Hippocampal formation (tissue), 2 donors: ENCODE results near the gene TSHZ1.
"Not testable (repeated sequence)": the region's sequence is repeated elsewhere in the genome, so short reads cannot be mapped to it uniquely, and the experiment has no call there.

Experiments used
- DNase-seq, 2 donors: peaks; one replicate each; lab custom pipeline; 2025; lab: John Stamatoyannopoulos, UW

Gene TSHZ1

DNA sequence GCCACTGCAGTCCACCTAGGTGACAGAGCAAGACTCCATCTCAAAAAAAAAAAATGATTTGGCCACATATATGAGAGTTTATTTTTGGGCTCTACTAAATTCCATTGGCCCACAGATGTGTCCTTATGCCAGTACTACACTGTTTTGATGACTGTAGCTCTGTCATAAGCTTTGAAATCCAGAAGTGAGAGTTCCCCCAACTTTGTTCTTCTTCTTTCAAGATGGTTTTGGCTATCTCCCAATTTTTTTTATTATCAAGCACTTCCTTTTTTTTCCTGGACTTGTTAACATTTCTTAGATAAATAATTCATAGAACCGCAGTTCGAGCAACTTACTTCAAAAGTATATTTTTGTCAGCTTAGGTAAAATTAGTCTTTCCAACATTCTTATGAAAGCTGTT is 96.9 kb downstream of the TSHZ1 start:
- DNase-seq = no peak

- no peak for DNase-seq
Observed at GRCh38 chr18:75309564-75309963, 99.0 kb downstream of the TSHZ1 start.

- no peak for DNase-seq
Observed at GRCh38 chr18:75314117-75314516, 103.5 kb downstream of the TSHZ1 start.

DNA sequence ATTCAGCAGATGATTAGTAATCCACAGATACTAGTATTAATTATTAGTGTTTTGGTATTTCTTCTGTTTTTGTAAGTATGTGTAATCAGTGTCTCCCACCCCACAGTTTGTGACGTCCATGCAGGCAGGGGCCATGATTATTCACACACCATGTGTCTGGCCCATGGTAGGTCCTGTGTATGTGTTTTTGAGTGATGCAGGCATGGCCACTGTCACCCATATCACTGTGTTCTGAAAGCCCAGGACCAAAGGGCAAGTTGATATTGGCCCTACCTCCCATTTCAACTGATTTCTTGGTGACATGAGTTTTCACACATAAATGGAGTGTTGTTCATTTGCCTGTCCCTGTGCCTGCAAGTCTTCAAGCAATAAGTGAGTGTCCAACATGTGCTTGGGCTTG is 104.0 kb downstream of the TSHZ1 start:
- no peak for DNase-seq

DNA sequence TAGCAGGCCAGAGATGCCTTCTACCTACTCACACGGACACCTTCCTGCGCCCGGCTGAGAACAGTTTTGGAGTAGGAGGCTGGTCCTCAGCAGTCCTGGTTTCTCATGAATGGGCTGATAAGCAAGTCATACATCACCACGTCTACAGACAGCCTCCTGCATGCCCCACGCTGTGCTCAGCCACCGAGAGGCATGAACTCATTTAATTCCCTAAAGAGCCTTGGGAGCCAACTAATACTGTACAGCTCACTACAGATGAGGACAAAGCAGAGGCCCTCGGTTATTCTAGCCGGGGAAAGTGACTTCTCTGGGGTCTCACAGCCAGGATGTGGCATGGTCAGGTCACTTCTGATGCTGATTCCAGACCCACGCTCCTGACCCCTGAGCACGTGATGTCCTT is 105.6 kb downstream of the TSHZ1 start:
- DNase-seq = no peak

- no peak for DNase-seq
Observed at GRCh38 chr18:75316826-75317225, 106.2 kb downstream of the TSHZ1 start.

- no peak for DNase-seq
Observed at GRCh38 chr18:75317300-75317699, 106.7 kb downstream of the TSHZ1 start.

GRCh38 chr18:75317703-75318102 is 107.1 kb downstream of the TSHZ1 start:
- DNase-seq = no peak

DNA sequence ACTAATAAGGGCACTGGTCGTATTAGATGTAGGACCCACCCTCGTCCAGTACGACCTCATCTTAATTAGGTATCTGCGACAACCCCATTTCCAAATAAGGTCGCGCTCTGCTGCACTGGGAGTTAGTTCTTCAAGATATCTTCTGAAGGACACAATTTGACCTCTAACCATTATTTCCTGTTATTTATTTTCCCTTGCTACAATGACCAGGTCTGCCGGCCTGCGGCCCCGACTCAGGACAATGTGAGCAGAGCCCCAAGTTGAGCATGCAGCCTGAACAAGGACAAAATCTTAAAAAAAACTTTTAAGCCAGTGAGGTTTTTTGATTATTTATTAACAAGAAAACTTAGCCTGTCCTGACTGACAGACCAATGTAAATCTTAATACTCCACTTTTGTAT is 109.3 kb downstream of the TSHZ1 start:
- DNase-seq = no peak

- no peak for DNase-seq
Observed at GRCh38 chr18:75320506-75320905, 109.9 kb downstream of the TSHZ1 start.

DNA sequence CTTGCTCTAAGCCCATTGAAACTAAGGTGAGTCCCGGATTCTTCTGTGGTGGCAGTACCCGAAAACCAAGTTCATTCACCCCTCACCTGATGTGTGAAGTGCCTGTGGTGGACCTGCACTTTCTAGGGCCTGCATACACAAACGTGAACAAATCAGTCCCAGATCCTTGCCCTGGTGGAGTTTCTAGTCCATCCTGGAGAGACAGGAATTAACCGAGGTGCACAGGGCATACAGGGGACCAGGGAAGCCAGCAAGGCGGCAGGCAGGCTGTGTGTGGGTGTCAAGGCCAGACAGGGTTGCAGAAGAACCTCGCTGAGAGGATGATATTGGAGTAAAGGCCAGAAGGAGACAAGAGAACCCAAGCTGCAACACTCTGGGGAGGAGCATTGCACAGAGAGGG is 110.8 kb downstream of the TSHZ1 start:
- no peak for DNase-seq

GRCh38 chr18:75322206-75322605 is 111.6 kb downstream of the TSHZ1 start:
- no peak for DNase-seq

DNA sequence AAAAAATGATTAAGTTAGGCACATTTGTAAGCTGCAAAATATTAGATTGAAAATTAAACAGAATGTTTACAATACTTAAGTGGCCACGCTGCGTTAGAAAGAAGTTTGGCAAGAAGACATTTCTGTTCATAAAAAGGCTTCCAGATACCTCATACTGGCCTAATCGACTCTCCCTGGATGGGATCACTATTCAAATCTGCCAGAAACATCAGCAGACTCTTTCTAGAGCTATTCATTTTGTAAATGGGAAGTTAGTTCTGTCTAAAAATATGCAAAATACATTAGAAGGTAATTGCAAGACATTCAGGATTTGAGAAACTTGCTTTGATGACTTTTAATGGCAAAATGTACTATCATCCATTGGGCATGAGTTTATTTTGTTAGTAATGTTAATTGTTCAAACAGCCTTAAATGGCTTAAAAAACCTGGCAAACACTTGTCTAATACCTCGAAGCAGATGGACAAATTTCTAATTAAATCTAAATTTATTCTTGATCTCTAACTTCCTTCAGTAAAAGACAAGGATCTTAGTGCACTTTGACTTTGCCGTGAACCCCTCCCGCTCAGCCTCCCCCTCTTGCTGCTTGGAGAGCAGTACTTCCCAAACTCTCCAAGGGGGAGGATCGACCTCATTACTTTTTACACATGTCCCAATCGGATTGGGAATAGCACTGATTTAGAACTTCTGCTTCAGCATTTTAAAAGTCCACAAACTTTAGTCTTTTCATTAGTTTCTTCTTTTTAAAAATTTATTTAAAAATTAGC is 113.4 kb downstream of the TSHZ1 start:
- DNase-seq = no peak

DNA sequence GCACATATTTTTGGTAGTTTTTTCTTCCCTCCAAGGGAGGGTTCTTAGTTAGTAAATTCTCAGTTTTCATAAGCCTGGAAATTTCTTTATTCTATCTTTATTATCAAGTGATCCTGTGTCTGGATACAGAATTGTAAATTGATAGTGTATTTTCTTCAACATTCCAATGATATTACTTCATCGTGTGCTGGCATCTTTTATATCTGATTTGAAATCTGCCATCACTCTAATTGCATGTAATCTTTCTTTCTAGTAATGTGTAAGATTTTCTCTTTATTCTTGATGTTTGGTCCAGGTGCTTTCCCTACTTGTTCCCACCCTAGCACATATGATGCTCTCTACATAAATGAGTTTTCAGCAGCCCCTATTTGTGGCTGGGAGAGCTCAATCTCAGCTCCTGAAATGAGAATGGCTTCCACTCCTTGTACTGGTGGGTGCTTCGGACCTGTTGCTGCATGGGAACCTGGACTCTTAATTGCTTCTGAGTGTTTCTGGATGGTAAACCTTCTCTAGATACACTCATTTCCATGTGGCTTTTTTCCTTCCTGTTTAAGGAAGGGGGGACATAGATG is 114.2 kb downstream of the TSHZ1 start:
- no peak for DNase-seq

DNA sequence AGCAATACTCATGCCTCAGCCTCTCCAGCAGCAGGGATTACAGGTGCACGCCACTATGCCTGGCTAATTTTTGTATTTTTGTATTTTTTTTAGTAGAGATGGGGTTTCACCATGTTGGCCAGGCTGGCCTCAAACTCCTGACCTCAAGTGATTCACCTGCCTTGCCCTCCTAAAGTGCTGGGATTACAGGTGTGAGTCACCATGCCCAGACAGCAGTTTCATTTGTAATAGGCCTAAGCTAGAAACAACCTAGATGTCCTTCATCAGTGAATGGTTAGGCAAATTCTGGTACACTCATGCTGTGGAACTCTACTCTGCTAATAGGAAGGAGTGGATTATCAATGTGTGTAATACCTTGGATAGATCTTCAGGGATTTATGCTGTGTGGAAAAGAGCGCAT is 119.2 kb downstream of the TSHZ1 start:
- not testable (repeated sequence) for DNase-seq

DNA sequence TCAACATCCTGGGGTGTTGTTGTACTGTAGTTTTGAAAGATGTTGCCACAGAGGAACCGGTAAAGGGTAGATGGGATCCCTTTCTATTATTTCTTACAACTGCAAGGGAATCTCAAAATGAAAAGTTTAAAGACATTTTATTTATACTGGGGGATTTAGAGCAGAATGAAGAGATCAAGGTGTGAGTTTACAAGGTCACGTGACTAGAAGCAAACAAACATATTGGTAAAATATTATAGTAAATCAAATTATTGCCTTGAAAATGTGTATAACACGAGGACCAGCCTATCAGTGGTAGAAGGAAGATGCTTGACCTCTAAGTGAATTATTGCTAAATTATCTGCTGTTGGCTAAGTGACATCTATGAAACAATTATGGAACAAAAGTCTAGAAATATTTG is 119.7 kb downstream of the TSHZ1 start:
- no peak for DNase-seq

GRCh38 chr18:75334869-75335268 is 124.3 kb downstream of the TSHZ1 start:
- no peak for DNase-seq

DNA sequence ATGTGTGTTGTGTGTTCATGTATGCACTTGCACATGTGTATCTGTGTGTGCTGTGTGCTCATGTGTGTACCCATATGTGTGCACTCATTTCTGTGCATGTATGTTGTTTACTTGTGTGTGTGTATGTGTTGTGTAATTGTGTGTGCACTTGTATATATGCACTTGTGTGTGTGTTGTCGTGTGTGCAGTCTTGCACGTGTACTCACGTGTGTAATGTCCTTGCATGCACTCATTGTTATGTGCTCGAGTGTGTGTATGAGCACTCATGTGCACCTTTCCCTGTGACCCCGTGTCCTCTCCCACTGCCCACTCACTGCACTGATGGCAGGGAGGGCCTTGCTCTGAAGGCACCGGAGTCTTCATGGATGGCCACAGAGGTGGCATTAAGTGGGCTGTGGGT is 124.9 kb downstream of the TSHZ1 start:
- DNase-seq = no peak

DNA sequence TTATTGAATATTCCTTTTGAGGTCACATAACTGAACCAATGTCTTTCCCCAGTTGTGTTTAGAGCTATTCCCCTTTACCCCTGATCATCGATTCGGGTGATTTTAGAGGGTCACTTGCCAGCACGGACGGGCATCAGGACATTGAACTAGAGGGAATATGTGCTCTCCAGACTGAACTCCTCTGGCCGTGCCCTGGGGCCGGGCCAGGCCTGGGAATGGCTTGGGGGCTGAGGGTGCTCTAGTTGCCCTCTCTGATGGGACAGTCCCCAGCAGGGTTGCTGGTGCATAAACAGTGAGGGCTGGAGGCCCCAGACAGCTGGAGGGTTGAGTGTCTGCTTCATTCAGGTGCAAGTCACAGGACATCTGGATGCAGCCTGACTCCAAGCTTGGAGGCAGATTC is 126.2 kb downstream of the TSHZ1 start:
- no peak for DNase-seq

DNA sequence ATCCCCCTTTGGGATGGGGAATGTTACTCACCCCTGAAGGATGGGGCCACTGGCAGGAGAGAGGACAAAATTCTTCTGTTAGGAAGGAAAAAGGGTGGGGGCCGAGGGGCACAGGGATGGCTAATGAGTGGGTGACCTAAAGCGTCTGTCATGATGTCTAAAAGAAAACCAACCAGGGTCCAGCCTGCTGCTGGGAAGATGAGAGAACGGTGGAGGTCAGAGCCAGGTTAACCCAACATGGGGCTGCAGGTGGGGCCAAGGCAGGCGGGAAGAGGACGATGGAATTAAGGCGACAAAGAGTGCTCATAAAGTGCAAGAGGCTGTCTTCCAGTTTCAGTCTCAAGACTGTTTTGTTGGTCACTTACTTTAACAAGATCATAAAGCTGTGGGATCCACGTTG is 126.8 kb downstream of the TSHZ1 start:
- no peak for DNase-seq

DNA sequence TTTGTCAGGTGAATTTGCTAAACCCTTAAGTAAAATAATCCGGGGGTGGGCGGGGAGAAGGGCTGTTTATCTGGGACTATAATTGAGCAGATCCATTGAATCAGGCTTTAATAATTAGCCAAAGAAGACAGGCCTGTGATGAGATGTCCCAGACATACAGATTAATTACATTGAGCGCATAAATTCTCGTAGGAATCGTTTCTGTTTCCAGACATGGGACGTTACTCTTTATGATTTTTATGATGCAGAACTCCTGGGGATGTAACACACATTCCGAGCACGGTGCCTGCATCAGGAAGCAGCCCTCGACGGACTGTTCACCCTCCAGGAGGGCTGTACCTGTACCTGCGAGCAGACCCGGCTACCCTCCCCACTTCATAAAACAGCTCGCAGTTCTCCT is 128.0 kb downstream of the TSHZ1 start:
- DNase-seq = no peak
